NCI-H1930 (cell line): ENCODE data around the gene CYFIP1.

ENCODE experiments used
- DNase-seq, 2 experiments: peaks; one replicate each; lab custom pipeline; 2025; lab: John Stamatoyannopoulos, UW

The CYFIP1 gene

GRCh38 chr15:22968366-22968765 lies 11.8 kb downstream of the CYFIP1 start:
- no peak for DNase-seq

GRCh38 chr15:22967084-22967770 lies 12.9 kb downstream of the CYFIP1 start:
- no peak for DNase-seq

- DNase-seq: no peak
Observed at GRCh38 chr15:22966321-22967083, 13.7 kb downstream of the CYFIP1 start.

- DNase-seq: no peak
Observed at GRCh38 chr15:22963641-22964040, 16.5 kb downstream of the CYFIP1 start.

- no peak for DNase-seq
Observed at GRCh38 chr15:22962611-22963010, 17.6 kb downstream of the CYFIP1 start.

GRCh38 chr15:22961762-22962161 lies 18.4 kb downstream of the CYFIP1 start:
- no peak for DNase-seq

GRCh38 chr15:22960556-22960955 lies 19.6 kb downstream of the CYFIP1 start:
- DNase-seq: no peak

- DNase-seq: no peak
Observed at GRCh38 chr15:22960126-22960525, 20.0 kb downstream of the CYFIP1 start.

- no peak for DNase-seq
Observed at GRCh38 chr15:22959321-22960101, 20.7 kb downstream of the CYFIP1 start.

GRCh38 chr15:22958487-22959280 lies 21.5 kb downstream of the CYFIP1 start:
- DNase-seq: no peak

- DNase-seq: no peak
Observed at GRCh38 chr15:22956978-22957260, 23.2 kb downstream of the CYFIP1 start.

GRCh38 chr15:22956257-22956977 lies 23.8 kb downstream of the CYFIP1 start:
- no peak for DNase-seq

GRCh38 chr15:22955544-22956119 lies 24.5 kb downstream of the CYFIP1 start:
- DNase-seq: no peak

- no peak for DNase-seq
Observed at GRCh38 chr15:22954798-22955543, 25.2 kb downstream of the CYFIP1 start.

- no peak for DNase-seq
Observed at GRCh38 chr15:22954326-22954725, 25.8 kb downstream of the CYFIP1 start.

- DNase-seq: no peak
Observed at GRCh38 chr15:22952796-22953579, 27.2 kb downstream of the CYFIP1 start.

GRCh38 chr15:22951381-22952280 lies 28.5 kb downstream of the CYFIP1 start:
- DNase-seq: no peak

GRCh38 chr15:22951031-22951380 lies 29.2 kb downstream of the CYFIP1 start:
- DNase-seq: no peak
